Inflammatory macrophage treated with lipopolysaccharide for 4 hours (primary cell): ENCODE data around the gene GOLM1.
"Not testable (repeated sequence)": the region's sequence is repeated elsewhere in the genome, so short reads cannot be mapped to it uniquely, and the experiment has no call there.

Experiments used
- DNase-seq: peaks from one replicate; pipeline ENCODE4 v3.0.0-alpha.2; 2020

The GOLM1 gene

DNA sequence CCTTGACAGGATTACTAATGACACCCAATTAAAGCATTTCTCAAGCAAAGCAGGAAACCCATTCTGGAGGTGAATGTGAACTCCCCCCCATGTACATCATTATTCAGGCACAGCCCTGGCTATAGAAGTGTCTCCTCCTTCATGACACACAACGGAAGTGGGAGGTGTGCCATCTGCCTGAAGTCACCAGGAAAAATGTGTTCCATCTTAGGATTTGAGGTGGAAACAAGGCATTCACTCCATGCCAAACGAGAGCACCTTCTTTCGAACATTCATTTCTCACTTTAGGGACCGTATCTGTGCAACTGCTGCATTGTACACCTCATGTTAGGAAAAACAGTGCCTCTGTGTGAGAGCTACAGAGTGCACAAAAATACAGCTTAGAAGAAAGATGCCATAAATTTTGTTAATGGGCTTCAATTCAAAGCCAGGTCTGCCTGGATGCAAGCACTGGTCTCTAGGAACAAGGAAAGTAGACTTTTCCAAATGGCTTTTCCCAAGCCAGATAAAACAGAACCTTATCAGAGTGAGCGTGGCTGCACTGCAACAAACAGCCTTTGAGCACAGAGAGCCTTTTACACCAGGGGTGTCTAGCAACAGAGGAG lies 19.4 kb downstream of the GOLM1 start:
- DNase-seq = no peak

DNA sequence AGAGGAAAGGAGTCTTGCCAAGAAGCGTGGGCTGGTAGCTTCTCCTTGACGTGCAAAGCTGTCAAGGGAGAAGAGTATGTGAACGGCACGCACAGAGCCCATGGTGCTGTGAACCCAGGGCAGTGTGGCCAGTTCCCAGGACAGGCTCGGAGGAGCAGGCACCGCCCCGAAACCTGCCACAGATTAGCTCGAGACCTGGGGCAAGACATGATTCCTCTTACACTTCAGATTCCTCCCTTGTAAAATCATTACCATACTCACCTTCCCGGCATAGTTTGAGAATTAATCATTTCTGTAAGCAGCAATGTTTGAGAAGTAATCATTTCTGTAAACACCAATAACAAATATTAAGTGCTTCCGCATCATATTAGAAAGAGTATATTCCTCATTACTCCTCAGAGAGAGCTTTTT lies 19.9 kb downstream of the GOLM1 start:
- no peak for DNase-seq

DNA sequence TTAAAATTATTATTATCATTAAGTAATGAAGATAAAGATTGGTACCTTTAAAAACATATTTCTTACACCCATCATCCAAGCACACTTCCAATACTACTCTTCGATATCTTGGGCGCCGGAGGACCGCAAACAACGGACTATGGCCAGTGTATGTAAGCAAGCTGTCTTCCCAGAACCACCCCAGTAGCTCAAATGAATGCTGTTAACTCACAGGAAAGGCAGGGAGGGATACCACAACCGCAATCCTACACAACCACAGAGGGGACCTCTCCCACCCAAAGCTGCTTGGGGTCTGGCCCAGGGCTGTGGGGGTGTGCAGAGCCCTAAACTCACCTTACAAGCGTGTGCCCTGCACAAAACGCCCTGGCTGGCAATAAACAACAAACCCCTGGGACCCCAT lies 20.6 kb downstream of the GOLM1 start:
- DNase-seq = no peak

DNA sequence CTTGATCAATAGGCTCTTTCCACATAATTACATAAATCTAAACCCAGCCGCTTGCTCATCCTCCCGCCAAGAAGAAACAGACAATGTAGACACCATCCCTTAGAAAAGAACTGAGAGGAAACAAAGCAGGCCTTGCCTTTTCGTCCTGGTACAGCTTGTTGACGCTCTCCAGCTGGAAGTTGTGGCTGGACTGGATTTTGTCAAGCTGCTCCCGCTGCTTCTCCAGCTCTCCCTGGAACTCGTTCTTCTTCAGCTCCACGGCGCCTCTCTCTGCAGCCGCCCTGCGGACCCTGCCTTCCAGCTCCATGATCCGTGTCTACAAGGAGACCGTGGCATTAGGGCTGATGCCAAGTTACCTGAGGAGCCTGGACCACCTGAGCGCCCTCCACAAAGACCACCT lies 22.1 kb downstream of the GOLM1 start:
- DNase-seq = no peak

DNA sequence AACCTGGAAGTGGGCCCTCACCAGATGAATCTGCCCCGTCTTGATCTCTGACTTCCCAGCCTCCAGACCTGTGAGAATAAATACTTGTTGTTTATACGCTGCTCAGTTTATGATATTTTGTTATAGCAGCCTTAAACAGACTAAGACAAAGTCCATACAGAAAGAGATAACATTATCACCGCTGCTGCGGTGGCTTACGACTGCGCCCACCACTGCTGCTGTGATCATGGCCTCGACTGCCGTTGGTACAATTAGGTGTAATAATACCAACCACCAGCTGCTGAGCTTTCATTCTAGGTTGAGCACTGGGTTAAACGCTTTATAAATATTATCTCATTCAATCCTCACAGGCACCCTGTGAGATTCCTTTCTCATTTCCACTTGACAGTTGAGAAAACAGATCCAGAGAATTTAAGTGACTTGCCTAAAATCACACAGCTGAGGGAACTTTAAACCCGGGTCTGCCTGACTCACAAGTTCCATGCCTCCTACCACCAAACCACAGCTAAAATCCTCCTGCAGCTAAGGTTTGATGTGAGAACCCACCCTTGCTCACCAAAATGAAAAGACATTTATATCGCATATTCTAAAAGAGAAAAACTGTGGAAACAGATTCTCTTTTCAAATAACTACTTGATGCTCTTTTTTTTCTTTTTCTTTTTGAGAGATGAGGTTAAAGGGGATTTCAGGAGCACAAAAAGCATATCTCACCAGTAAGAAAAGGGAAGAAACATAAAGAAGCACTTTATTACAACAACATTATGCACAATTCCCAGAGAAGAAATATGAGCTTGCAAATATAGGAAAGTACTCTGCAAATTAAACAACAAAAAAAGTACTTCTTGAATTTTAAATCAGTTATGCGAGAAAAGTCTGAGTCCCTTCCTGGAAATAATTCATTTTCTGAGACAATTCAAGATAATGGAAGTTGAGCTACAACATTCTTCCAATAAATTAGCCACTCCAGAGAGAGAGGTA lies 23.9 kb downstream of the GOLM1 start:
- peak; percentile 20 for DNase-seq

DNA sequence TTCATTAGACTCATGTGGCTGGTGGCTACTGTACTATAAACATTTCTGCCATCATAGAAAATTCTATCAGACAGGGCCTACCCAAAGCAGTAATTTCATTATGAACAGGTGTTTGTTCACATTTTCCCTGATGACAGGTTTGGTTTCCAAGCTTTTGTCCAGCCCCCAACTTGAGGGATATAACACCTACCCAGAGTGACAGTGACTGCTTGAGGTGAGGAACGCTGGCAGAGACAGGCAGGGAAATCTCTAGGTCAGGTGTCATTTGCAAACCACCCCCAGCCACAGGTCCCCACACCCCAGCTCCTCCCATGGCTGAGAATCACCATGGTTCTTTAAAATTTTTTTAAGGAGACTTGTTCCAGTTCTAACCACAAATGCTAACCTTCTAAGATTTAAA lies 25.5 kb downstream of the GOLM1 start:
- DNase-seq = no peak

DNA sequence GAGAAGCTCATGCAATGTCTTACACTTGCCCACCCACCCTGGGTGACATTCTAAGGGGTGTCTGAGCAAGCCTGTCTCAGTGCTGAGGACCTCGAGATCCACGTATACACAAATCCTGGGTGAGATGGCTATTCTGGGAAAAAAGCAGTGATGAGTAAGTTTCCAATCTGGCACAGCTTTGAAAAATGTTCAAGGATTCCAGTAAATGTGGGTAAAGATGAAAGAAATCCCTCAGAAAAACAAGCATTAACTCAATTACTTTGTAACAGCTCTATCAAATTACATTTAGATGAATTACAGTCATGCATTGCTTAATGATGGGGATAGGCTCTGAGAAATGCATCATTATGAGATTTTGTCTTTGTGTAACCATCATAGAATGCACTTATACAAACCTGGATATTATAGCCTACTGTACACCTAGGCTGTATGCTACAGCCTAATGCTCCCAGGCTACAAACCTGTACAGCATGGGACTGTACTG lies 26.9 kb downstream of the GOLM1 start:
- DNase-seq = no peak

DNA sequence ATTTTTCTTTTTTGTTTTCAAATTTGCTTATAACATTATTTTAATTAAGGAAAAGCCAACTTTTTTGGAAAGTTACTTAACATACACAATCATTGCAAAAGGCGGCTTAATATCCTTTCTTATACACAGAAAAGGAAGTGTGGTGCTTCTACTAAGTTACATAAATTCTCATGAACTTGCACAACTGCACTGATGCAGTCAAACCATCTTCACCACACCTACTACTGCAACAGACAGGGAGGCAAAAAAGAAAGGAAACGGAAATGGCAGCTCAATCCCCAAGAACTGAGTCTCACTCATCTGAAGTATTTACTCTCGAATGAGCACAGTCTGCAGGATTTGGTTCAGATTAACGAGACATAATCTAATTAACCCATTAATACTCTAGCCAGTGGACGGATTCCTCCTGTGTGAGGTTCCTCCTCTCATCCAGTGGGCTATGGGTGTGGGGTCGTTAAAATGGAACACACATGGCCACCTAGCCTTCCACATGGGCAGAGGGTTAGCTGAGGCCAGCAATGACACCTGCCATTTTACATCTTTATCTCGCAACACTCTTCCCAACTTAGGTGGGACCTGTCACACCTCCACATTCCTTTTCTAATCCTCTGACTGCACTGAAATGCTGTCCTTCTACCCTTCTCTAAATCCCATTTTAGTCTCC lies 30.0 kb downstream of the GOLM1 start:
- DNase-seq = peak; percentile 94

DNA sequence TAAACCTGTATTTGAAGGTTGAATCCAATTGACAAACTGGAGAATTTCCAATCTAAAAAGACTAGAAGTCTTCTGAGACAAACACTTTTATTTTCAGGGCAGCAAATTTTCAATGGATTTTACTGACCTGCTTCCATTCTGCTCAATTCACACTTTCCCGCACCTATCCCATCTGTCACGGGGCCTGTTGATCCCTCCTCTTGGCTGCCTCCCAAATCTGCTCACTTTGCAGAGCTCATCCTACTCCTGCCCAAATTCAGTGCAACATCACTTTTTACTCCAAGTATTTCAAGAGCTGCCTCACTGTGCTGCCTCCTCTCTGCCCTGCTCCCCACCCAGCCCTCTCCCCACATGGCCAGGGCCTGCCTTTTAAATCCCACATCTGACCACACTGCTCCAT lies 35.1 kb downstream of the GOLM1 start:
- DNase-seq = no peak

DNA sequence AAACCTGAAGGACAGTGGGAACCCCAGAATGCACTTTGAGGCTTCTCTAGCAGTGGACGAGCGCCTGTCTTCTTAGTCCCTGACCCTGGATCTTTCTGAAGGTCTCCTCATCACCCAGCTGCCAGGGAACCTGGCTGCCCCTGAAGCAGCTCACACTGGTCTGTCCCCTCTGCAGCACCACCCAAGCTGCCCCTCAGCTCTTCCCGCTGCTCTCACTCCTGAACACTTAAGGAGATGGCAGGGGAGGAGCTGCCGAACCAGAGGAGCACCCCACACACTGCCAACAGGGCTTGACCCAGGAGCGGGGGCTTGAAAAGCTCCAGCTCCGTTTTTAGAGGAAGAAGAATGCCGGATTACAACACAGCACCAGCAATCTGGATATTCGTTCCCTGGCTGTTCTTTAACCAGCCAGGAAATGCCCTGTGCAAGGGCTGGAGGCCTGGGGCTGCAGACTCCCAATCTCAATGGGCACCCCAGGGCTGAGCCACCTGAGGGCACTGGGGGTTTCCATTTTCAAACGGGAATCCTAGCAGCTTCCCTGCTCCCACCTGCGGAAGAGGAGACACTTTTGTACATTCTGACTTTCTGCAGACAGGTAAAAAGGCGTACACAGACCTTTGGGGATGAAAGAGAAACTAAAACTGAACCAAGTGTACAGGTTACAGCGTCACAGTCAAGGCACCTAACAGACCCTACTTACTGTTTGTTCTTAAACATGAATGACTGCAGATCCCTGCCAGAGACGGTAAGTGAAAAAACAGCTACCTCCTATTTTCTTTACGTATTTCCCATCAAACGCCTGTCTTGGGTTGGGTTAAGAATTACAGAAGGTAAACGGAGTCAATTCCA lies 36.3 kb downstream of the GOLM1 start:
- DNase-seq = peak; percentile 22

DNA sequence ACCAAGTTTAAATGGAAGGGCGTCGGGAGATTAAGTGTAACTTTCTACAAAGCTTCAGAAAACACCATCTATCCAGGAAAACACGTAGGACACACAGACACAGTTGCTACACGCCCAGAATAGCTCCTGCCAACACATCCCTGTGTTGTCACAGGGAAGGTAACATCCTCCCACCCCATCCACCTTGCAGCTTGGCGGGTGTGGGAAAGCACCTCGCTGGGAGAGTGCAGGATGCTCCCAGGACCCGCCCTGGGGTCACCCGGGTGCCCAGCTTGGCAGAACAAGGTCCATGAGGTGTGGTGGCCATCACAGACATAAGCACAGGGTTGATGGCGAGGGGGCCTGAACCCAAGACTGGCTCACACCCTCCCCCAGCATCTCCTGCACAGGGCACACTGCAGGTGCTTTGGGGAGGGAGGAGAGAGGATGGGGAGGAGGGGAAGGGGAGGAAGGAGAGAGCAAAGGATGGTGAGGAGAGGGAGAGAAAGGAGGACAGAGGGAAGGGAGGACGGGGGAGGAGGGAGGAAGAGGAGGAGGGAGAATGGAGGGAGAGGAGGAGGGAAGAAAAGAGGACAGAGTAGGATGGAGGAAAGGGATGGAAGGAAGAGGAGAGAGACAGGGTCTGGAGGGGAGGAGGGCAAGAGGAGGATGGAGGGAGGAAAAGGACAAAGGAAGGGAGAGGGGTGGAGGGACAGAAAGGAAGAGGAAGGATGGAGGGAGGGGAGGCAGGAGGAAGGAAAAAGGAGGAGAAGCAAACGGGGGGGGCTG lies 37.2 kb downstream of the GOLM1 start:
- no peak for DNase-seq

DNA sequence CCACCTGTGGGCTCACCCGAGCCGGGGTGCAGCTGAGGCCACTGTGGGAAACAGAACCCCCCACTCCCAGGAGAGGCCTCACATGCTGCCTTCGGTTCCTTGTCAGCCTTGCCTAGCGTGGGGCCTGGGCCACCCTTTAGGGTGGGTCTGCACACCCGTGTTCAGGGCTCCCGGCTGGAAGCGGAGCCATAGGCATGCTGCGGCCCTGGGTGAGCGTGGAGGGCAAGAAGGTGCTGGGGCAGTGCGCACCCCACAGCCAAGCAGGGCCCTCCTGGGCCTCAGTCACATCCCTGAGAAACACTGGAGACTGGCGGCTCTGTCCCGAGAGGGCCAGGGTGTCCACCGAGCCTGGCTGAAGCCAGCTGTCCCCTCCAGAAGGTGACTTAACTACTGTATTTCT lies 41.9 kb downstream of the GOLM1 start:
- DNase-seq = no peak

DNA sequence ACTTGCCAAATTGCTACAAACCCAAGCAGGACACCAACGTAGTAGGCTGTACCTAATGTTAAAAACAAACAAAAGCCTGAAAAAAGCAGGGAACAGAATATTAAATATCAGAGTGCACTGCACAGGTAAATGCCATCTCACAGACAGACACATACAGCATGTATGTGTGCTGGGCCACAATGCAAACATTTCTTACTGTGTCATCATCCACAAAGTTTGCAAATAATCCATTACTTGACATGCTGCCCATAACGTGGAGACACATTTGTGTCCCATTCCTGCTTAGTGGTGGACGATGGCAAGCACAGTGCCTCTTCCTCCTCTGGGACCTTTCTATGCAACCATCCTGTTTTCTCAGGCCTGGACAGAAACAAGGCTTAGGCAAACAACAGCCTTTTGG lies 44.7 kb downstream of the GOLM1 start:
- no peak for DNase-seq

DNA sequence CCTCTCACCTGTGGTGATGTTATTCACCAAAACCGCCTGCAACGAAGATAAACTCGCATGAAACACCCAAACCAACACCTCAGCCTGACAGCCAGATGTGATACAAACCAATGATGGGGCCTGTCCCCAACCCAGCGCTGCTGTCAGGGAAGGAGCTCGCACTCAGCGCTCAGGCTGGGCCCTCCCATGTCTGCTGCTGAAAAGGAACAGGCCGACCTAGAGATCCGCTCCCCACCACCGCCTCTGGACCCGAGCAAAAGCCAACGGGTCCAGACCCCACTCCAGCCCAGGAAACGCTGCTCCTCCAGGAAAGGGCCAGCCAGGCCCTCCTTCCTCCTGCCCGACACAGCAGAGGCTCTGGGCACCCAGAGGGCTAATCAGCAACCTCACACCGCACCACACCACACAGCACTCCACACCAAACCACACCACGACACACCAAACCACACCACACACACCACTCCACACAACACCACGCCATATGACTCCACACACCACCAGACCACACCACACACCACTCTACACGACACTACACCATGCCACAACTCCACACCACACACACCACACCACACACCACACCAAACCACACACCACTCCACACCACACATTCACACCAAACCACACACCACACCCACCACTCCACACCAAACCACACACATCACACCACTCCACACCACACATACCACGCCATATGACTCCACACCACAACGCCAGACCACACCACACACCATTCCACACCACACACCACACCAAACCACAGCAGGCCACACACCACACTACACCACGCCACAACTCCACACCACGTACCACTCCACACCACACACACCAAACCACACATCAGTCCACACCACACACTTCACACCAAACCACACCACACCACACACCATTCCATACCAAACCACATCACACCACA lies 46.5 kb downstream of the GOLM1 start:
- DNase-seq = no peak

DNA sequence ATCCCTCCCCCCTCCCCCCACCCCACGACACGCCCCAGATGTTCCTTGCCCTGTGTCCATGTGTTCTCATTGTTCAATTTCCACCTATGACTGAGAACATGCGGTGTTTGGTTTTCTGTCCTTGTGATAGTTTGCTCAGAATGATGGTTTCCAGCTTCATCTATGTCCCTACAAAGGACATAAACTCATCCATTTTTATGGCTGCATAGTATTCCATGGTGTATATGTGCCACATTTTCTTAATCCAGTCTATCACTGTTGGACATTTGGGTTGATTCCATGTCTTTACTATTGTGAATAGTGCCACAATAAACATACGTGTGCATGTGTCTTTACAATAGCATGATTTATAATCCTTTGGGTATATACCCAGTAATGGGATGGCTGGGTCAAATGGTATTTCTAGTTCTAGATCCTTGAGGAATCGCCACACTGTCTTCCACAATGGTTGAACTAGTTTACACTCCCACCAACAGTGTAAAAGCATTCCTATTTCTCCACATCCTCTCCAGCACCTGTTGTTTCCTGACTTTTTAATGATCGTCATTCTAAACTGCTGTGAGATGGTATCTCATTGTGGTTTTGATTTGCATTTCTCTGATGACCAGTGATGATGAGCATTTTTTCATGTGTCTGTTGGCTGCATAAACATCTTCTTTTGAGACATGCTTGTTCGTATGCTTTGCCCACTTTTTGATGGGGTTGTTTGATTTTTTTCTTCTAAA lies 51.2 kb downstream of the GOLM1 start:
- DNase-seq = not testable (repeated sequence)

DNA sequence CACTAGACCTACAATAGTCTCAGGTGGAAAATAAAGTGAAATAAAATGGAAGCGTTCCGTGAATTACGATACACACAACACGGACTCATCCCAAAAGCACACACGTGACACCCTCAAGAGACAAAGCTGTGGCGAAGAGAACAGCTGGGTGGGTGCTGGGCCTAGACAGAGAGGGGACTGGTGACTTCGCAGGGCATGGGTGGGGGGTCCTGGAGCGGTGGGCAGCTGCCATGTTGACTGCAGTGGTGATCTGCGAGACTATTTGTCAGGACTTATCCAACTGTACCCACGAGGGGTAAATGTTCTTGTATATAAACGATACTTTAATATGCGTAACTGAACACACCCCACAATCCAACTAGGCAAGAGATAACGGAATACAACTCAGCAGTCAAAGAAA lies 52.0 kb downstream of the GOLM1 start:
- DNase-seq = no peak

DNA sequence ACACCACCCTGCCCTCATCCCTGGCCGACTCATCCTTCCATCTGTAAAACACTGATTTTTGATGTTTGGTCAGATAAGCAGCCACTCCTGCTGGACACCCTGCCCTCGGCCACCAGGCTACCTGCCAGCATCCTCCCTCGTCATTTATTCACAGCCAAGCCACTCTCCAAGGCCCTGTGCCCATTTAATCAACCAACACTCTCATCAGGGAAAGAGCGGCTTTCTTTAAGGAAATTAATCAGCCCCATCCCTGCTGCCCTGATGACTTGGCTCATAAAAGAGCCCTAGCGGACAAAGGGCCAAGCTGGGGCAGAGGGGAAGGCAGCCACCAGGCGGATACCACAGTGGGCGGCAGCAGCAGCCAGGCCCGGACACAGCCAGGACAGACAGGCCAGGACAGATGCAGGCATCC lies 52.4 kb downstream of the GOLM1 start:
- no peak for DNase-seq

DNA sequence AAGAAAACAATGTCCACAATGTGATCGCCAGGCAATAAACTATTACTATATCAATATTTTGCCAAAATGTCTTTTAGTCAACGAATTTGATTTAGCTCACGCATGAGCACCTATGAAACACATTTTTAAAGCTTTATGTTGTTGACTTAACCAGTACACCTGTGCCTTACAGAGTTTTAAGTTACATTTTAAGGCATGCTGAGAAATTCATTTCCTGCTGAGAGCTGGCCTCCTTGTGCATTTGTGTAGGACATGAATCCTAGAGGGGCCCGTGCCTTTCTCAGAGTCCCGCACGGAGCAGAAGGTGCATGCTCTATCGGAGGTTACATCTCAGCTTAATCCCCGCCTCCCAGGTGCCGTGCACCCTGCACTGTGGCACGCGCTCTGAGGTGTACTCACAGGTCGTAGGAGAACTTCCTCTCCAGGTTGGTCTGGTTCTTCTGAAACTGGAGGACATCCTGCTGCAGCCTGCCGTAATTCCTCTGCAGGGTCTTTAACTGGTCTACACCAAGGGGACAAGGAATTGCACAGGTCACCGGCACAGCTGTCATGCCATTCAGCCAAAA lies 53.2 kb downstream of the GOLM1 start:
- DNase-seq = no peak

DNA sequence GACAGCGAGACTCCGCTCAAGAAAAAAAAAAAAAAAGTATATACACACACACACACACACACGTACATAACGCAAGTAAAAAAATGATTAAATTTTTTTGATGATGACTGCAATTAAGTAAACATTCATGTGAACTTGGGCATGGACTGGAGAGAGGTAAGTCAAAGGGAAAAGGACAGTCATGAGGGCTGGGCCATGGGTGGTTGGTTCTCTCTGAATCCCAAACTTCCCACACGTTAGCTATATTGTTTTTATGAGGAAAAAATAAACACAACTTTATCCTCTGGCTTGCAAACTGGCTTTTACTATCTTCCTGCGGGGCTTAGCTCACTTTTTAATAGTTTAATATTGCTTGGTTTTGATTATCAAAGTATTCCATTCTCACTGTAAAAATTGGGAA lies 53.7 kb downstream of the GOLM1 start:
- DNase-seq = no peak

DNA sequence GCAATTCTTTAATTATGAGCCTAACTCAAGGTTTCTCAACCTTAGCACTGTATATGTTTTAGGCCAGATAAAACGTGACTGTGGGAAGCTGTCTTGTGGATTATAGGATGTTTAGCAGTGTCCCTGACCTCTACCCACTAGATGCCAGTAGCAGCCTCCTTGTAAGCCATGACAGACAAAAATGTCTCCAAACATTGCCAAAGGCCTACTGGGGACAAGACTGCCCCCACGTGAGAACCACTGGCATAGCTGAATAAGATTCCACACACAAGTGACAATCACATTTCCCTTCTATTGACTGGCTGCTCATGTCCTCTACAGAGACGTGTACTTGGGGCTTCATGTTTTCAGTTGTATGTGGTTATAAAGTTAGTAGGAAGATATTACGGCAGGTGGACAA lies 55.4 kb downstream of the GOLM1 start:
- peak; percentile 14 for DNase-seq
